Measurements from ENCODE around the gene C5orf22.

DNA sequence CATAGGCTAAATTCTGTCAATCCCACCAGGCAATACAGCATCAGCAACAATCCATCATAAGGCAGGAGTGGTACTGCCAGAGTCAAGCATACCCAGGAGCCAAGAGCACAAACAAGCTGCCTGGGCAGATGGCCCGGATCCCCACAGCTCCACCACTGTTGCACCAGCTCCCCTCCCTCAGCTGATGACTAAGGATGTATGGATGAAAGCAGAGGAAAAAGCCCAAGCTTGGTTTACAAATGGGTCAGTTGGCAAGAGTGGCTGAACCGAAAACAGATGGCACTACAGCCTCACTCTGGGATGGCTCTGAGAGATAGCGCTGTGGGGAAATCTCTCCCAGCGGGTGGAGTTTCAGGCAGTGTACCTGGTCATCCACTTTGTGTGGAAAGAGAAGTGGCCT, 29.6 kb upstream of the C5orf22 start:
- TF ChIP-seq EGR1 (IDR thresholded peaks at IDR 0.05; ENCODE audit: low read depth in 2 of 2): no peak
- no peak for TF ChIP-seq SP1 (IDR thresholded peaks at IDR 0.05)
- no peak for TF ChIP-seq GABPA (IDR thresholded peaks at IDR 0.05 in 1 of 2, conservative IDR thresholded peaks at IDR 0.05 in 1 of 2)
- TF ChIP-seq TAF1 (conservative IDR thresholded peaks at IDR 0.05): no peak
- TF ChIP-seq CTCF (IDR thresholded peaks at IDR 0.05; ENCODE audit: low read depth, low read length, missing input control): no peak
- no peak for TF ChIP-seq REST (IDR thresholded peaks at IDR 0.05)
- no peak for TF ChIP-seq RAD21 (IDR thresholded peaks at IDR 0.05)
- TF ChIP-seq, protein P1, sequence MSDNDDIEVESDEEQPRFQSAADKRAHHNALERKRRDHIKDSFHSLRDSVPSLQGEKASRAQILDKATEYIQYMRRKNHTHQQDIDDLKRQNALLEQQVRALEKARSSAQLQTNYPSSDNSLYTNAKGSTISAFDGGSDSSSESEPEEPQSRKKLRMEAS (IDR thresholded peaks at IDR 0.05): no peak
- TF ChIP-seq HNF4G (IDR thresholded peaks at IDR 0.05): no peak
- no peak for TF ChIP-seq YY1 (IDR thresholded peaks at IDR 0.05)
- TF ChIP-seq ZBTB33 (IDR thresholded peaks at IDR 0.05): no peak
- no peak for TF ChIP-seq JUND (IDR thresholded peaks at IDR 0.05)

Measured in liver (tissue), 3 donors.